HepG2 (cell line): ENCODE measurements around the gene UQCC2. TPM values are rescaled to one million over a fixed set of nuclear protein-coding genes. Genes with fewer than 3 reads are reported as not detected.

ENCODE experiments used
- ARID5B ChIP-seq: IDR thresholded peaks from 2 replicates; pipeline ENCODE4 v1.4.0; 2020; ENCODE audit warnings: mild to moderate bottlenecking, missing genetic modification reagents
- CC2D1A ChIP-seq: sonication (generic); formaldehyde crosslinking; IDR thresholded peaks from 2 replicates; pipeline ENCODE4 v1.8.1; 2023; ENCODE audit warnings: mild to moderate bottlenecking, missing genetic modification reagents
- HDAC6 ChIP-seq: fragments of 200-600 bp; sonication (generic); IDR thresholded peaks from 2 replicates; pipeline ENCODE4 v1.7.0; 2017; ENCODE audit warnings: mild to moderate bottlenecking, antibody characterized with exemption, low read length, low read depth
- NR3C1 ChIP-seq: sonication (generic); formaldehyde crosslinking; IDR thresholded peaks from 2 replicates; pipeline ENCODE4 v1.4.0; 2020; ENCODE audit warnings: missing genetic modification reagents
- PHF20 ChIP-seq: sonication (generic); formaldehyde crosslinking; IDR thresholded peaks from 2 replicates; pipeline ENCODE4 v1.5.0; 2020; ENCODE audit warnings: mild to moderate bottlenecking, missing genetic modification reagents
- PREB ChIP-seq: sonication (generic); formaldehyde crosslinking; IDR thresholded peaks from 2 replicates; pipeline ENCODE4 v1.4.0; 2020; ENCODE audit warnings: missing genetic modification reagents
- TGIF2 ChIP-seq: IDR thresholded peaks from 2 replicates; pipeline ENCODE4 v1.6.1; 2016; ENCODE audit warnings: control low read depth, missing compliant biosample characterization
- ZBTB2 ChIP-seq: sonication (generic); formaldehyde crosslinking; IDR thresholded peaks from 2 replicates; pipeline ENCODE4 v1.8.0; 2022; ENCODE audit warnings: low read depth, missing genetic modification reagents
- ZNF18 ChIP-seq: sonication (generic); formaldehyde crosslinking; IDR thresholded peaks from 2 replicates; pipeline ENCODE4 v1.8.0; 2022; ENCODE audit warnings: mild to moderate bottlenecking, missing genetic modification reagents; ENCODE audit not compliant: insufficient replicate concordance
- ZNF326 ChIP-seq: sonication (generic); formaldehyde crosslinking; IDR thresholded peaks from 2 replicates; pipeline ENCODE4 v1.4.0; 2020; ENCODE audit warnings: missing genetic modification reagents, borderline replicate concordance
- ZSCAN25 ChIP-seq: sonication (generic); formaldehyde crosslinking; IDR thresholded peaks from 2 replicates; pipeline ENCODE4 v1.8.0; 2022; ENCODE audit warnings: mild to moderate bottlenecking, missing genetic modification reagents
- polyA plus RNA-seq, 8 experiments: library from polyadenylated mRNA; depleted of rRNA in 3 of 8; stranded (reverse) in 7 of 8; unstranded in 1 of 8; fragments of >200 nt; fragmentation: Illumina TruSeq in 4 of 8; extraction: Trizol in 4 of 8; gene quantifications; 2 replicates each; pipeline versions ENCODE4 v1.2.1 to v1.2.3, GENCODE V29; 2011 to 2016; ENCODE audit warnings: low read depth in 4 of 8, missing spikeins in 1 of 8, mixed read lengths in 1 of 8; ENCODE audit not compliant: insufficient read depth in 1 of 8
- total RNA-seq, 5 experiments: library from RNA; depleted of rRNA; stranded (reverse); fragments of >200 nt; fragmentation: Illumina TruSeq; extraction: Trizol; gene quantifications; 2 replicates each; pipeline ENCODE4 v1.2.3, GENCODE V29; 2016; ENCODE audit warnings: low read depth in 1 of 5

Gene UQCC2
- total and polyA plus RNA-seq, 2 of the 13 experiments (the other 11 are each of a cell fraction or from before 2014, with no cell fraction given), result 82.4 to 238 TPM

GRCh38 chr6:33711140-33712129 is at the start of gene UQCC2 (continued):
- TF ChIP-seq ZSCAN25 (CRISPR knock-in tag) (no peak), HDAC6 (no peak), TGIF2 (CRISPR knock-in tag) (no peak; the same call in 1 of the 2 replicates), ZBTB2 (no peak; the same call in 1 of the 2 replicates), ZNF326 (no peak), ARID5B (no peak; the same call in none of the 2 replicates), PREB (CRISPR knock-in tag) (no peak), CC2D1A (CRISPR knock-in tag) (peak; percentile 65; the same call in 1 of the 2 replicates), ZNF18 (CRISPR knock-in tag) (peak; percentile 87), PHF20 (CRISPR knock-in tag) (peak; percentile 83), NR3C1 (CRISPR knock-in tag) (no peak)
